ENCODE data around the gene PLB1.

Gene PLB1, protein sequence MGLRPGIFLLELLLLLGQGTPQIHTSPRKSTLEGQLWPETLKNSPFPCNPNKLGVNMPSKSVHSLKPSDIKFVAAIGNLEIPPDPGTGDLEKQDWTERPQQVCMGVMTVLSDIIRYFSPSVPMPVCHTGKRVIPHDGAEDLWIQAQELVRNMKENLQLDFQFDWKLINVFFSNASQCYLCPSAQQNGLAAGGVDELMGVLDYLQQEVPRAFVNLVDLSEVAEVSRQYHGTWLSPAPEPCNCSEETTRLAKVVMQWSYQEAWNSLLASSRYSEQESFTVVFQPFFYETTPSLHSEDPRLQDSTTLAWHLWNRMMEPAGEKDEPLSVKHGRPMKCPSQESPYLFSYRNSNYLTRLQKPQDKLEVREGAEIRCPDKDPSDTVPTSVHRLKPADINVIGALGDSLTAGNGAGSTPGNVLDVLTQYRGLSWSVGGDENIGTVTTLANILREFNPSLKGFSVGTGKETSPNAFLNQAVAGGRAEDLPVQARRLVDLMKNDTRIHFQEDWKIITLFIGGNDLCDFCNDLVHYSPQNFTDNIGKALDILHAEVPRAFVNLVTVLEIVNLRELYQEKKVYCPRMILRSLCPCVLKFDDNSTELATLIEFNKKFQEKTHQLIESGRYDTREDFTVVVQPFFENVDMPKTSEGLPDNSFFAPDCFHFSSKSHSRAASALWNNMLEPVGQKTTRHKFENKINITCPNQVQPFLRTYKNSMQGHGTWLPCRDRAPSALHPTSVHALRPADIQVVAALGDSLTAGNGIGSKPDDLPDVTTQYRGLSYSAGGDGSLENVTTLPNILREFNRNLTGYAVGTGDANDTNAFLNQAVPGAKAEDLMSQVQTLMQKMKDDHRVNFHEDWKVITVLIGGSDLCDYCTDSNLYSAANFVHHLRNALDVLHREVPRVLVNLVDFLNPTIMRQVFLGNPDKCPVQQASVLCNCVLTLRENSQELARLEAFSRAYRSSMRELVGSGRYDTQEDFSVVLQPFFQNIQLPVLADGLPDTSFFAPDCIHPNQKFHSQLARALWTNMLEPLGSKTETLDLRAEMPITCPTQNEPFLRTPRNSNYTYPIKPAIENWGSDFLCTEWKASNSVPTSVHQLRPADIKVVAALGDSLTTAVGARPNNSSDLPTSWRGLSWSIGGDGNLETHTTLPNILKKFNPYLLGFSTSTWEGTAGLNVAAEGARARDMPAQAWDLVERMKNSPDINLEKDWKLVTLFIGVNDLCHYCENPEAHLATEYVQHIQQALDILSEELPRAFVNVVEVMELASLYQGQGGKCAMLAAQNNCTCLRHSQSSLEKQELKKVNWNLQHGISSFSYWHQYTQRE (N-terminal part only)

GRCh38 chr2:28495551-28496250 is at the start of gene PLB1:
TSS of gene PLB1 (plus strand) at chr2:28496060. CDS start at chr2:28496115, 55 bp downstream.
- DNase-seq (ENCODE audit: low read depth), result no peak

DNA sequence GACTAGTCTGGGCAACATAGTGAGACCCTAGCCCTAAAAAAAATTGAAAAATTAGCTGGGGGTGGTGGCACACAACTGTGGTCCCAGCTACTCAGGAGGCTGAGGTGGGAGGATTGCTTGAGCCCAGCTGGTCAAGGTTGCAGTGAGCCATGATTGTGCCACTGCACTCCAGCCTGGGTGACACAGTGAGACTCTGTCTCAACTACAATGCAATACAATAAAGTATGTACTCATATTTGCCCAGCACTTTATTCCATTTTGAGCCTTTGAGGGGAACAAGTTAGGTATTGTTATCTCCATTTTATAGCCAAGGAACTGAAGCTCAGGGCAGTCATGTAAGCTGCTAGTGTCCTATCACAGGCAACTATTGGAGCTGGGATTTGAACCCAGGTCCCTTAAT is 49.3 kb upstream of the PLB1 start:
- no peak for DNase-seq (ENCODE audit: low read depth)

GRCh38 chr2:28447086-28447485 is 48.8 kb upstream of the PLB1 start:
- DNase-seq (ENCODE audit: low read depth), result no peak

DNA sequence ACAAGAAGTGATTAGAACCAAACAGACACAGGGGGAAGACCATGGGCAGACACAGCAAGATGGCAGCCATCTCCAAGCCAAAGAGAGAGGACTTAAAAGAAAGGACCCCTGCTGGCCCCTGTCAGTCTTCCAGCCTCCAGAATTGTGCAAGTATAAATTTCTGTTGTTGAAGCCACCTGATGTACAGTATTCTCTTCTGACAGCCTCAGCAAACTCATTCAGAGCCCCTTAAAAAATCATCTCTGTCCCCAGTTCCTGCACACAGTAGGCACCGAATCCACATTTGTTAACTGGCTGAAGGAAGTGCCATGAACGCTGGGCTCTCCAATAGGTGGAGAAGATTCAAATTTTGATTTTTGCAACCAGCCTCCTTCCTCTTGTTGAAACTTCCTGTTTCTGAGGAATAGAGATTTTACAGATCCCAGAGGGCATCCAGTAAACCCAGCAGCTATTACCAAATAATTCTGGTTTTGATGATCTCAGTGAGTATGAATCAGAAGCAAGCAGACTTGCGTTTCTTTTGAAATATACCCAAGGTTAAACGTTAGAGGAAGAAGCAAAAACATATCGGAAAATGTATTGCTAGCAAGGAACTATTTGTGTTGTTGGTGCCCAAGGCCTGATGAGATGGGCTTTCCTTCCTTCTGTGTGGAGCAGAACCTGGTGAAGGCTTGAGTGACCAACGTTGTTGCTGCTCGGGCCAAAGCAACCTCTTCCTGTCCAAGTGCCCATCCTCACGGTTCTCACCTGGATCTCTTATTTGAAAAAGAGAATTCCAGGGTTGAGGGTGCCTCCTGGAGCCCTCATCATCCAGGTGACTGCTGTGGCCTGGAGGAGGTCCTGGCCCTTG is 47.7 kb upstream of the PLB1 start:
- DNase-seq (ENCODE audit: low read depth), result no peak

GRCh38 chr2:28448793-28449100 is 47.1 kb upstream of the PLB1 start:
- no peak for DNase-seq (ENCODE audit: low read depth)

- no peak for DNase-seq (ENCODE audit: low read depth)
Measured at GRCh38 chr2:28449126-28449487, 46.8 kb upstream of the PLB1 start.

- DNase-seq (ENCODE audit: low read depth), result peak; percentile 12
Measured at GRCh38 chr2:28449488-28450395, 46.1 kb upstream of the PLB1 start.

GRCh38 chr2:28450901-28451565 is 44.8 kb upstream of the PLB1 start:
- no peak for DNase-seq (ENCODE audit: low read depth)

GRCh38 chr2:28451793-28452533 is 43.9 kb upstream of the PLB1 start:
- no peak for DNase-seq (ENCODE audit: low read depth)

GRCh38 chr2:28452534-28453081 is 43.3 kb upstream of the PLB1 start:
- peak; percentile 73 for DNase-seq (ENCODE audit: low read depth)

GRCh38 chr2:28453396-28453795 is 42.5 kb upstream of the PLB1 start:
- no peak for DNase-seq (ENCODE audit: low read depth)

DNA sequence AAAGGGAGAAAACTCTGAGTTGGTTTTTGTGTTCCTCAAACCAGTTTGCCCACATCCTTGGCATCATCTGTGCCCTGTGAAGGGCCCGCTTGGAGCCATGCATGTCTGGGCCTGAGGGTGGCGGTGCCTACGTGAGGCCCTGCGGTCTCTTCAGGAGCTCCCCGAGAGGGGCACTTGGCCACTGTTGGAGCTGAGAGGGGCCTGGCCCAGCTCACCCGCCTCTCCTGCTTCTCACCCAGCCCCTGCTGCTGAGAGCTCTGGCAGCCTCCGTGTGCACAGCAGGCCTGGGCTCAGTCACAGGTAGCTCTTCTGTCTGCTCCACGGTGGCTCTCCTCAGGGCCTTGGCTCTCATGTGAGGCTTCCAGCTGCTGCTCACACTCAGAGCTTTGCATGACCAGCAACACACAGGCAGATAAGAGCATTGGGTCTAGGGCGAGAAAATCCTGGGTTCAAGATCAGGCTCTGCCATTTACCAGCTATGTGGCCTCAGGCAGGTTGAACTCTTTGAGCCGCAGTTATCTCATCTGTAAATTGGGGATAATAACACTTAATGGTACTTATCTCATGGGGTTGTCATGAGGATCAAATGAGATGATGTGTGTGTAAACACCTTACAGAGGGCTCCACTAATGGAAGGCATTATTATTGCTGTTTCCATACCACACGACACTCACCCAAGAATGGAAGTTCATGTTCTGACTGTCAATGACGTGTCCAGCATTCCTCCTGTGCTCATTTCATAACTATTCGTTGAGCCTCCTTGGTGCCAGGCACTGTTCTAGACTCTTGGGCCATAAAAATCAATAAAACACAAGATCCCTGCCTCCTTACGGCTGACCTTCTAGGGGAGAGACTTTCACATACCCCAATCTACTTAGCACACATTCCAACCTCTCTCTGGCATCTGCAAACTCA is 41.6 kb upstream of the PLB1 start:
- DNase-seq (ENCODE audit: low read depth), result no peak

DNA sequence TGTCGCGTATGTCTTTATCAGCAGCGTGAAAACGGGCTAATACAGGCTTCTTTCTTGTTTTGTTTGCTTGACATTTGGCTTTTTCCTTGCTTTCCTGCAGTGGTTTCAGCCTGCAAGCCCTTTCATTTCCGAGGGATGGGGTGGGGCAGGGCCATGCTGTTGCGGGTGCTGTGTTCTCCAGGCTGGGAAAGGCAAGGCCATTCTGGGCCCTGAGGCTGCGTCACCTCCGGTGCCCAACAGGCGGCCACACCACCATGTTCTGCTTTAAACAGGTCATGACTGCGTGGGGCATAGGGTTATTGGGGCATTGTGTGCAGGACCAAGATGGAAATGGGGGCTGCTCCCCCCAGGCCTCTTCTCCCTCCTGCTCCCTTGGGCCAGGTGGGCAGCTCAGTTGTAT is 38.6 kb upstream of the PLB1 start:
- no peak for DNase-seq (ENCODE audit: low read depth)

GRCh38 chr2:28461056-28461455 is 34.8 kb upstream of the PLB1 start:
- DNase-seq (ENCODE audit: low read depth), result no peak

DNA sequence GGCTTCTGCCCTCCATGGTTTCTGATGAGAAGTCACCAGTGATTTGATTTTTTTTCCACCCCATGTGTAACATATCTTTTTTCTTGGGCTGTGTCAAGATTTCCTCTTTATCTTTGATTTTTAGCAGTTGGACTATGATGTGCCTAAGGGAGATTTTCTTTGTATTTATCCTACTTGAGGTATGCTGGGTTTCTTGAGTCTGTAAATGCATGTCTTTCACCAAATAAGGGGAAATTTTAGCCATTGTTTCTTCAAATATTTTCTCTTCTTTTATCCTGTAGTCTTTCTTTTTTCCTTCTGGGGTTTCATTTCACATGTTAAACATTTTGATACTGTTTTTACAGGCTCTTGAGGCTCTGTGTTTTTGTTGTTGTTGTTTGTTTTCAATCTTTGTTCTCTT is 33.7 kb upstream of the PLB1 start:
- no peak for DNase-seq (ENCODE audit: low read depth)

DNA sequence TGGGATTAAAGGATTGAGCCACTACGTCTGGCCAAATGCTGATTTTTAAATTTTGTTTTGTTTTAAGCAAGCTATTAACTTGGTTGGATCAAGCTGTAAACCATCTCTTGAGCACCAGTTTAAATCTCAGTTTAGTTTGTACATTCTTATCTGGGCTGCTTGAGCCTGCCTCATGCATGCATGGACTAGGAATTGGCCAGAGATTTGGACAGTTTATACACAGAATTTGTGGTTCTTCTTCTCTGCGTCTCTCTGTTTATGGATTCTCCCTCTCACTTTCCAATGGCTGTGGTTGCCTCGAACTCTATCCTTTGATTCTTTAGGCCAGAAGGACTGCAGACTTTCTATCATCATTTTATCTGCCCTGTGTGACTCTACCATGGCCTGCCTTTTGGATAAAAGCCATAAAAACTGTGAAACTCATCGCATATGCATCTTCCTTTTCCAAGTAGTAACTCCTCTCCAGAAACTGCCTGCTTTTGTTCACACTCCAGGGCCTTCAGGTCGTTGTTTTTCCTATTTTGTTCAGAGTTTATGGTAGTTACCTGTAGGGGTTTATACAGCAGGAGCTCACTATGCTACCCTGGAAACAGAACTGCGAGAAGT is 32.5 kb upstream of the PLB1 start:
- DNase-seq (ENCODE audit: low read depth), result no peak

DNA sequence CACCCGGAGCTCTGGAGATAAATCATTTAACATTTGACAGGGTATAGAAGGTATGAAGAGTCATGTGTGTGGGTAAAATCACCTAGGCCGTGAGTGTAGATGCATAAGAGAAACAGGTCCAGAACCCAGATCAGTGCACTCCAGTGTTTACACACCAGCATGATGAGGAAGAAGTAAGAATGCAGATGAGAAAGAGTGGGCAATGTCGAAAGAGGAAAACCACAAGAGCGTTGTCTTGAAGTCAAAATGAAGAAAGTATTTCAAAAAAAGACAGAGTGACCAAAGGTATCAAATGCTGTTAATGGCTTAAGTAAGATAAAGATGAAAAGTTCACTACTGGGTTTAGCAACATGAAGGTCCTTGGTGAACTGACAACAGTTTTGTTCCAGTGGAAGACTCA is 32.0 kb upstream of the PLB1 start:
- DNase-seq (ENCODE audit: low read depth), result no peak
